Adipose tissue (tissue), 3 donors: Measurements from ENCODE around the gene FBXO2. TPM values are rescaled to one million over a fixed set of nuclear protein-coding genes. Genes with fewer than 3 reads are reported as not detected.
"Not testable (repeated sequence)": the region's sequence is repeated elsewhere in the genome, so short reads cannot be mapped to it uniquely, and the experiment has no call there.

Experiments used
- H3K27ac ChIP-seq: one replicate; pipeline ENCODE4 v1.5.1; 2013; ENCODE audit warnings: low read depth, low read length
- WGBS, 3 donors: extraction: QIAGEN DNeasy Blood & Tissue Kit; methylation state at CpG; one replicate each; pipeline ENCODE4 v1.1.7; 2013; 5-methylcytosine and 5-hydroxymethylcytosine counted together
- polyA plus RNA-seq, 3 donors: library from polyadenylated mRNA; stranded (reverse); fragments of 200-250 nt; gene quantifications; one replicate each; pipeline ENCODE4 v1.2.3, GENCODE V29; 2013
- donor health status: healthy with polysubstance abuse.
- donor health status: Bipolar disorder and iron deficiency.
- donor health status: healthy.

Gene FBXO2
- polyA plus RNA-seq, 3 donors = 1.5 to 45.9 (median 2.7) TPM

GRCh38 chr1:11642418-11643017 lies 11.7 kb downstream of the FBXO2 start:
- H3K27ac ChIP-seq = not testable (repeated sequence)
- WGBS, 3 donors = 52 to 60% (median 56%) methylated on average over 18 of the region's 18 CpGs

GRCh38 chr1:11641776-11642305 lies 12.4 kb downstream of the FBXO2 start:
- 54 to 82% (median 56%) methylated on average over 5 of the region's 5 CpGs for WGBS, 3 donors
- no peak overlapping the region for H3K27ac ChIP-seq

GRCh38 chr1:11640944-11641343 lies 13.3 kb downstream of the FBXO2 start:
- 52 to 68% (median 59%) methylated on average over 6 of the region's 6 CpGs for WGBS, 3 donors
- no peak overlapping the region for H3K27ac ChIP-seq

GRCh38 chr1:11640101-11640500 lies 14.1 kb downstream of the FBXO2 start:
- H3K27ac ChIP-seq = no peak overlapping the region
- 64 to 74% (median 67%) methylated on average over 7 of the region's 7 CpGs for WGBS, 3 donors

GRCh38 chr1:11639372-11639771 lies 14.9 kb downstream of the FBXO2 start:
- WGBS, 3 donors = 85 to 93% (median 87%) methylated on average over 4 of the region's 4 CpGs
- no peak overlapping the region for H3K27ac ChIP-seq

- 39 to 59% (median 58%) methylated on average over 5 of the region's 5 CpGs for WGBS, 3 donors
- H3K27ac ChIP-seq = no peak overlapping the region
Measured at GRCh38 chr1:11638121-11638520, 16.1 kb downstream of the FBXO2 start.

GRCh38 chr1:11634365-11635192 lies 19.6 kb downstream of the FBXO2 start:
- no peak overlapping the region for H3K27ac ChIP-seq
- WGBS, 3 donors = 66 to 74% (median 73%) methylated on average over 11 of the region's 11 CpGs

- 39 to 52% (median 42%) methylated on average over 14 to 15 of the region's 15 CpGs for WGBS, 3 donors
- H3K27ac ChIP-seq = no peak overlapping the region
Measured at GRCh38 chr1:11629184-11630016, 24.8 kb downstream of the FBXO2 start.

- WGBS, 3 donors = 88 to 94% (median 93%) methylated on average over 7 of the region's 7 CpGs
- no peak overlapping the region for H3K27ac ChIP-seq
Measured at GRCh38 chr1:11628767-11629166, 25.5 kb downstream of the FBXO2 start.

- 67 to 71% (median 70%) methylated on average over 3 of the region's 3 CpGs for WGBS, 3 donors
- H3K27ac ChIP-seq = no peak overlapping the region
Measured at GRCh38 chr1:11626551-11626950, 27.7 kb downstream of the FBXO2 start.

- WGBS, 3 donors = 76 to 82% (median 81%) methylated on average over 8 of the region's 8 CpGs
- no peak overlapping the region for H3K27ac ChIP-seq
Measured at GRCh38 chr1:11623702-11624101, 30.5 kb downstream of the FBXO2 start.

GRCh38 chr1:11622398-11622797 lies 31.8 kb downstream of the FBXO2 start:
- no peak overlapping the region for H3K27ac ChIP-seq
- WGBS, 3 donors = 39 to 59% (median 45%) methylated on average over 3 of the region's 3 CpGs

- 74 to 87% (median 84%) methylated on average over 5 of the region's 5 CpGs for WGBS, 3 donors
- H3K27ac ChIP-seq = no peak overlapping the region
Measured at GRCh38 chr1:11620924-11621323, 33.3 kb downstream of the FBXO2 start.

GRCh38 chr1:11620405-11620804 lies 33.8 kb downstream of the FBXO2 start:
- 40 to 50% (median 47%) methylated on average over 12 of the region's 12 CpGs for WGBS, 3 donors
- H3K27ac ChIP-seq = no peak overlapping the region

GRCh38 chr1:11617741-11618140 lies 36.5 kb downstream of the FBXO2 start:
- WGBS, 3 donors = 78 to 89% (median 79%) methylated on average over 2 of the region's 2 CpGs
- H3K27ac ChIP-seq = no peak overlapping the region

GRCh38 chr1:11617314-11617713 lies 36.9 kb downstream of the FBXO2 start:
- WGBS, 3 donors = 57 to 63% (median 61%) methylated on average over 7 of the region's 7 CpGs
- H3K27ac ChIP-seq = no peak overlapping the region

GRCh38 chr1:11616766-11617165 lies 37.5 kb downstream of the FBXO2 start:
- no peak overlapping the region for H3K27ac ChIP-seq
- WGBS, 3 donors = 40 to 58% (median 57%) methylated on average over 7 of the region's 7 CpGs

- WGBS, 3 donors = 45 to 67% (median 50%) methylated on average over 16 of the region's 16 CpGs
Measured at GRCh38 chr1:11615090-11615489, 39.1 kb downstream of the FBXO2 start.

GRCh38 chr1:11613347-11613746 lies 40.9 kb downstream of the FBXO2 start:
- 75 to 82% (median 81%) methylated on average over 5 of the region's 5 CpGs for WGBS, 3 donors
- no peak overlapping the region for H3K27ac ChIP-seq

More at GRCh38 chr1:11615090-11615489, 39.1 kb downstream of the FBXO2 start:
- no peak overlapping the region for H3K27ac ChIP-seq
